HG03175 (cell line): ENCODE results near the gene CNTNAP4.

Experiments
- ATAC-seq: cut with Tn5 transposase; IDR thresholded peaks from one replicate; pipeline ENCODE4 v1.9.1; 2021; ENCODE audit warnings: mild to moderate bottlenecking, moderate library complexity; ENCODE audit not compliant: unreplicated experiment

Gene CNTNAP4

GRCh38 chr16:76484020-76484419 lies 206.8 kb downstream of the CNTNAP4 start:
- no peak for ATAC-seq

- ATAC-seq, result no peak
These were observed 209.5 kb downstream of the CNTNAP4 start for GRCh38 chr16:76486740-76487139.

GRCh38 chr16:76487411-76488064 lies 210.3 kb downstream of the CNTNAP4 start:
- ATAC-seq, result no peak

- ATAC-seq, result no peak
These were observed 210.8 kb downstream of the CNTNAP4 start for GRCh38 chr16:76488065-76488417.

GRCh38 chr16:76490036-76490639 lies 212.9 kb downstream of the CNTNAP4 start:
- no peak for ATAC-seq

- no peak for ATAC-seq
These were observed 222.8 kb downstream of the CNTNAP4 start for GRCh38 chr16:76500006-76500405.

- no peak for ATAC-seq
These were observed 224.9 kb downstream of the CNTNAP4 start for GRCh38 chr16:76502063-76502462.

- ATAC-seq, result no peak
These were observed 225.4 kb downstream of the CNTNAP4 start for GRCh38 chr16:76502555-76502954.

GRCh38 chr16:76503091-76503490 lies 225.9 kb downstream of the CNTNAP4 start:
- ATAC-seq, result no peak

- ATAC-seq, result no peak
These were observed 234.0 kb downstream of the CNTNAP4 start for GRCh38 chr16:76511203-76511602.

GRCh38 chr16:76518781-76519180 lies 241.6 kb downstream of the CNTNAP4 start:
- no peak for ATAC-seq

- no peak for ATAC-seq
These were observed 247.2 kb downstream of the CNTNAP4 start for GRCh38 chr16:76524356-76524755.

- no peak for ATAC-seq
These were observed 247.6 kb downstream of the CNTNAP4 start for GRCh38 chr16:76524769-76525168.

- no peak for ATAC-seq
These were observed 250.0 kb downstream of the CNTNAP4 start for GRCh38 chr16:76527244-76527643.

- no peak for ATAC-seq
These were observed 251.9 kb downstream of the CNTNAP4 start for GRCh38 chr16:76529120-76529519.

- ATAC-seq, result no peak
These were observed 254.0 kb downstream of the CNTNAP4 start for GRCh38 chr16:76531236-76531635.

GRCh38 chr16:76532188-76532973 lies 255.2 kb downstream of the CNTNAP4 start:
- ATAC-seq, result no peak

GRCh38 chr16:76539609-76540008 lies 262.4 kb downstream of the CNTNAP4 start:
- ATAC-seq, result no peak

GRCh38 chr16:76541070-76541469 lies 263.9 kb downstream of the CNTNAP4 start:
- ATAC-seq, result no peak

GRCh38 chr16:76565542-76565941 lies 288.3 kb downstream of the CNTNAP4 start:
- no peak for ATAC-seq

- ATAC-seq, result no peak
These were observed 294.6 kb downstream of the CNTNAP4 start for GRCh38 chr16:76571755-76572154.

GRCh38 chr16:76573281-76573680 lies 296.1 kb downstream of the CNTNAP4 start:
- no peak for ATAC-seq
